ENCODE measurements around the gene BPI.

GRCh38 chr20:38275815-38276550, 28.0 kb upstream of the BPI start:
- TF ChIP-seq, protein P1, sequence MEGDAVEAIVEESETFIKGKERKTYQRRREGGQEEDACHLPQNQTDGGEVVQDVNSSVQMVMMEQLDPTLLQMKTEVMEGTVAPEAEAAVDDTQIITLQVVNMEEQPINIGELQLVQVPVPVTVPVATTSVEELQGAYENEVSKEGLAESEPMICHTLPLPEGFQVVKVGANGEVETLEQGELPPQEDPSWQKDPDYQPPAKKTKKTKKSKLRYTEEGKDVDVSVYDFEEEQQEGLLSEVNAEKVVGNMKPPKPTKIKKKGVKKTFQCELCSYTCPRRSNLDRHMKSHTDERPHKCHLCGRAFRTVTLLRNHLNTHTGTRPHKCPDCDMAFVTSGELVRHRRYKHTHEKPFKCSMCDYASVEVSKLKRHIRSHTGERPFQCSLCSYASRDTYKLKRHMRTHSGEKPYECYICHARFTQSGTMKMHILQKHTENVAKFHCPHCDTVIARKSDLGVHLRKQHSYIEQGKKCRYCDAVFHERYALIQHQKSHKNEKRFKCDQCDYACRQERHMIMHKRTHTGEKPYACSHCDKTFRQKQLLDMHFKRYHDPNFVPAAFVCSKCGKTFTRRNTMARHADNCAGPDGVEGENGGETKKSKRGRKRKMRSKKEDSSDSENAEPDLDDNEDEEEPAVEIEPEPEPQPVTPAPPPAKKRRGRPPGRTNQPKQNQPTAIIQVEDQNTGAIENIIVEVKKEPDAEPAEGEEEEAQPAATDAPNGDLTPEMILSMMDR (IDR thresholded peaks at IDR 0.05; ENCODE audit: low read length): no peak
- TF ChIP-seq EZH2 (IDR thresholded peaks at IDR 0.05; ENCODE audit: borderline replicate concordance, low read length): no peak
